ENCODE results near the gene COMT. TPM values are rescaled to one million over a fixed set of nuclear protein-coding genes. Genes with fewer than 3 reads are reported as not detected.

The COMT gene
- total and polyA plus RNA-seq, 9 of the 15 experiments (the other 6 are each of a cell fraction or from before 2014, with no cell fraction given), result 12.5 to 351 (median 155) TPM

- peak; percentile 57 for TF ChIP-seq CHD7 (IDR thresholded peaks at IDR 0.05; ENCODE audit: low read depth, low read length)
- TF ChIP-seq MYNN (IDR thresholded peaks at IDR 0.05), result no peak
- TF ChIP-seq MYNN (CRISPR knock-in tag; IDR thresholded peaks at IDR 0.05), result no peak
- peak; percentile 77 for TF ChIP-seq E2F3 (CRISPR knock-in tag; IDR thresholded peaks at IDR 0.05)
- TF ChIP-seq JUN (IDR thresholded peaks at IDR 0.05; ENCODE audit: borderline replicate concordance, low read depth, low read length), result peak; percentile 73
- no peak for TF ChIP-seq JUN (CRISPR knock-in tag; IDR thresholded peaks at IDR 0.05; ENCODE audit: borderline replicate concordance)
- TF ChIP-seq SRF (CRISPR knock-in tag; IDR thresholded peaks at IDR 0.05), result peak; percentile 9 to 80; a peak in 3 of 4 replicates
- no peak for TF ChIP-seq CUX1 (CRISPR knock-in tag; IDR thresholded peaks at IDR 0.05)
These were observed 1.8 kb downstream of the COMT start (continued) for GRCh38 chr22:19943082-19944026.
